Esophagus (tissue), 2 donors: ENCODE results near the gene UTP20. TPM values are rescaled to one million over a fixed set of nuclear protein-coding genes. Genes with fewer than 3 reads are reported as not detected.
"Not testable (repeated sequence)": the region's sequence is repeated elsewhere in the genome, so short reads cannot be mapped to it uniquely, and the experiment has no call there.

Experiments
- H3K27ac ChIP-seq, 2 donors: one replicate each; pipeline ENCODE4 v1.5.1; 2013; ENCODE audit warnings: low read depth in 2 of 2, mild to moderate bottlenecking in 2 of 2, inconsistent platforms in 1 of 2, low read length in 1 of 2, moderate library complexity in 1 of 2
- H3K27me3 ChIP-seq, 2 donors: one replicate each; pipeline ENCODE4 v1.6.1; 2013; ENCODE audit warnings: low read length in 2 of 2, control low read depth in 1 of 2, mild to moderate bottlenecking in 1 of 2; ENCODE audit not compliant: insufficient read depth in 2 of 2, control insufficient read depth in 1 of 2
- H3K36me3 ChIP-seq, 2 donors: one replicate each; pipeline ENCODE4 v1.6.1; 2013; ENCODE audit warnings: low read length in 1 of 2; ENCODE audit not compliant: control insufficient read depth in 2 of 2, insufficient read depth in 2 of 2
- H3K4me1 ChIP-seq, 2 donors: one replicate each; pipeline ENCODE4 v1.6.1; 2013; ENCODE audit warnings: low read length in 1 of 2; ENCODE audit not compliant: control insufficient read depth in 2 of 2, insufficient read depth in 2 of 2
- H3K4me3 ChIP-seq, 2 donors: one replicate each; pipeline ENCODE4 v1.5.1; 2013; ENCODE audit warnings: low read length in 2 of 2, mild to moderate bottlenecking in 2 of 2, low read depth in 1 of 2, moderate library complexity in 1 of 2
- H3K9me3 ChIP-seq, 2 donors: one replicate each; pipeline ENCODE4 v1.6.1; 2013; ENCODE audit warnings: mild to moderate bottlenecking in 2 of 2, low read depth in 1 of 2, low read length in 1 of 2, moderate library complexity in 1 of 2; ENCODE audit not compliant: control insufficient read depth in 2 of 2, insufficient read depth in 1 of 2
- WGBS, 2 donors: extraction: QIAGEN DNeasy Blood & Tissue Kit; methylation state at CpG; one replicate each; pipeline ENCODE4 v1.1.7; 2013; 5-methylcytosine and 5-hydroxymethylcytosine counted together
- polyA plus RNA-seq, 2 donors: library from polyadenylated mRNA; stranded (reverse); fragments of 200-250 nt; gene quantifications; one replicate each; pipeline ENCODE4 v1.2.3, GENCODE V29; 2013
- donor health status: healthy with polysubstance abuse.
- donor health status: Bipolar disorder and iron deficiency.

The UTP20 gene
- polyA plus RNA-seq, 2 donors: 1.4 to 2.8 TPM

- H3K36me3 ChIP-seq: peaks cover 5 to 6% of the 10 kb centered on the region in 2 donors
- no peaks in the 10 kb centered on the region for H3K4me1 ChIP-seq
- H3K27me3 ChIP-seq: no peaks in the 10 kb centered on the region
- 88 to 90% methylated on average over 3 of the region's 3 CpGs for WGBS, 2 donors
- no peak overlapping the region for H3K27ac ChIP-seq
- H3K9me3 ChIP-seq: no peaks in the 10 kb centered on the region
- H3K4me3 ChIP-seq: no peak overlapping the region
Observed at GRCh38 chr12:101343893-101344292, 64.0 kb downstream of the UTP20 start.

- H3K9me3 ChIP-seq: no peaks in the 10 kb centered on the region
- 96 to 99% methylated on average over 4 of the region's 4 CpGs for WGBS, 2 donors
- H3K36me3 ChIP-seq: peaks cover 0 to 12% of the 10 kb centered on the region in 2 donors
- no peaks in the 10 kb centered on the region for H3K4me1 ChIP-seq
- H3K27ac ChIP-seq: no peak overlapping the region
- H3K4me3 ChIP-seq: no peak overlapping the region
- no peaks in the 10 kb centered on the region for H3K27me3 ChIP-seq
Observed at GRCh38 chr12:101351682-101352081, 71.8 kb downstream of the UTP20 start.

- no peaks in the 10 kb centered on the region for H3K27me3 ChIP-seq
- no peak overlapping the region for H3K27ac ChIP-seq
- H3K4me1 ChIP-seq: no peaks in the 10 kb centered on the region
- H3K4me3 ChIP-seq: no peak overlapping the region
- WGBS, 2 donors: 91 to 95% methylated on average over 5 of the region's 5 CpGs
- H3K9me3 ChIP-seq: no peaks in the 10 kb centered on the region
- H3K36me3 ChIP-seq: peaks cover 3 to 4% of the 10 kb centered on the region in 2 donors
Observed at GRCh38 chr12:101356794-101357193, 76.9 kb downstream of the UTP20 start.

GRCh38 chr12:101361455-101361854, 81.5 kb downstream of the UTP20 start:
- peaks cover 3 to 4% of the 10 kb centered on the region in 2 donors for H3K36me3 ChIP-seq
- H3K4me3 ChIP-seq: no peak overlapping the region
- 85 to 98% methylated on average over 8 of the region's 8 CpGs for WGBS, 2 donors
- no peaks in the 10 kb centered on the region for H3K9me3 ChIP-seq
- no peak overlapping the region for H3K27ac ChIP-seq
- H3K27me3 ChIP-seq: no peaks in the 10 kb centered on the region
- H3K4me1 ChIP-seq: no peaks in the 10 kb centered on the region

GRCh38 chr12:101368016-101368415, 88.1 kb downstream of the UTP20 start:
- Histone ChIP-seq H3K27me3 (no peaks in the 10 kb centered on the region), H3K4me1 (no peaks in the 10 kb centered on the region), H3K36me3 (peaks cover 10 to 22% of the 10 kb centered on the region in 2 donors), H3K9me3 (no peaks in the 10 kb centered on the region), H3K4me3 (no peak overlapping the region), H3K27ac (no peak overlapping the region)
- 95 to 96% methylated on average over 6 of the region's 6 CpGs for WGBS, 2 donors

- H3K9me3 ChIP-seq: no peaks in the 10 kb centered on the region
- 94 to 98% methylated on average over 1 of the region's 1 CpG for WGBS, 2 donors
- H3K27me3 ChIP-seq: no peaks in the 10 kb centered on the region
- H3K4me1 ChIP-seq: no peaks in the 10 kb centered on the region
- no peak overlapping the region for H3K27ac ChIP-seq
- peaks cover 10 to 20% of the 10 kb centered on the region in 2 donors for H3K36me3 ChIP-seq
- no peak overlapping the region for H3K4me3 ChIP-seq
Observed at GRCh38 chr12:101372431-101372830, 92.5 kb downstream of the UTP20 start.

- H3K27me3 ChIP-seq: no peaks in the 10 kb centered on the region
- H3K36me3 ChIP-seq: peaks cover 6 to 19% of the 10 kb centered on the region in 2 donors
- no peak overlapping the region for H3K27ac ChIP-seq
- no peaks in the 10 kb centered on the region for H3K4me1 ChIP-seq
- 75 to 80% methylated on average over 5 of the region's 5 CpGs for WGBS, 2 donors
- no peak overlapping the region for H3K4me3 ChIP-seq
- H3K9me3 ChIP-seq: no peaks in the 10 kb centered on the region
Observed at GRCh38 chr12:101375573-101375972, 95.7 kb downstream of the UTP20 start.

GRCh38 chr12:101379149-101379548, 99.2 kb downstream of the UTP20 start:
- H3K27me3 ChIP-seq: no peaks in the 10 kb centered on the region
- no peaks in the 10 kb centered on the region for H3K4me1 ChIP-seq
- no peak overlapping the region for H3K4me3 ChIP-seq
- peaks cover 0 to 8% of the 10 kb centered on the region in 2 donors for H3K36me3 ChIP-seq
- no peak overlapping the region for H3K27ac ChIP-seq
- H3K9me3 ChIP-seq: no peaks in the 10 kb centered on the region

GRCh38 chr12:101391181-101391580, 111.3 kb downstream of the UTP20 start:
- peaks cover 3 to 12% of the 10 kb centered on the region in 2 donors for H3K36me3 ChIP-seq
- H3K4me1 ChIP-seq, H3K27me3 ChIP-seq, H3K4me3 ChIP-seq, H3K27ac ChIP-seq, H3K9me3 ChIP-seq: not testable (repeated sequence)
- 66 to 87% methylated on average over 2 to 3 of the region's 3 CpGs for WGBS, 2 donors

GRCh38 chr12:101407049-101407435, 127.1 kb downstream of the UTP20 start:
- H3K4me1 ChIP-seq: no peaks in the 10 kb centered on the region
- WGBS, 2 donors: 1% methylated on average over 18 of the region's 18 CpGs
- no peaks in the 10 kb centered on the region for H3K9me3 ChIP-seq
- no peaks in the 10 kb centered on the region for H3K36me3 ChIP-seq
- H3K27ac ChIP-seq: peak overlapping the region; percentile 89 to 96
- H3K27me3 ChIP-seq: no peaks in the 10 kb centered on the region
- peak overlapping the region; percentile 73 to 93 for H3K4me3 ChIP-seq
